ENCODE results near the gene CACNB4. TPM values are rescaled to one million over a fixed set of nuclear protein-coding genes. Genes with fewer than 3 reads are reported as not detected.

The CACNB4 gene
- total RNA-seq, 1 experiment from 2014 or later, result 2.0 TPM

- intact Hi-C loops (cut with micrococcal nuclease), result no loop called here
- Histone ChIP-seq H3K4me2 (ENCODE audit: low read length) (no peak overlapping the region), H3K36me3 (ENCODE audit: control insufficient read depth in 1 of 2, insufficient read depth in 2 of 2, low read length in 2 of 2) (no peaks in the 10 kb centered on the region), H3K27me3 (ENCODE audit: insufficient read depth, low read length) (no peaks in the 10 kb centered on the region), H3K27ac (ENCODE audit: low read depth, low read length) (no peak overlapping the region), H3K4me1 (ENCODE audit: control insufficient read depth in 1 of 2, insufficient read depth in 2 of 2, low read length in 2 of 2) (no peaks in the 10 kb centered on the region), H2AFZ (ENCODE audit: low read depth, low read length, poor library complexity, severe bottlenecking) (no peak overlapping the region), H4K20me1 (ENCODE audit: insufficient read depth) (no peaks in the 10 kb centered on the region), H3K4me3 (replicated peaks in 1 of 2; ENCODE audit: low read depth in 1 of 2, low read length in 2 of 2) (no peak overlapping the region), H3K9ac (ENCODE audit: low read length) (no peak overlapping the region), H3K9me2 (ENCODE audit: insufficient read depth) (no peaks in the 10 kb centered on the region), H3K9me3 (ENCODE audit: control insufficient read depth in 1 of 2, insufficient read depth in 1 of 2, low read depth in 1 of 2, low read length in 2 of 2) (no peaks in the 10 kb centered on the region), H3K79me2 (ENCODE audit: insufficient read depth, low read length) (no peaks in the 10 kb centered on the region)
- ATAC-seq, result no peak
- no TSS peak for BruUV-seq (replicated peaks)
- ChIA-PET CTCF (no interaction called here), POLR2A (no interaction called here), RAD21 (ENCODE audit: low non-redundant PET in 1 of 2, low total read pairs in 2 of 2, uncharacterized antibody in 2 of 2, unreplicated experiment in 2 of 2) (no interaction called here)
- no peak for TF ChIP-seq EGR1 (IDR thresholded peaks at IDR 0.05; ENCODE audit: low read depth)
- TF ChIP-seq CTCF (IDR thresholded peaks at IDR 0.05 in 2 of 3, conservative IDR thresholded peaks at IDR 0.05 in 1 of 3; ENCODE audit: borderline replicate concordance in 1 of 3, insufficient read depth in 1 of 3, low read depth in 2 of 3, low read length in 2 of 3), result no peak
- no peak for TF ChIP-seq POLR2A (IDR thresholded peaks at IDR 0.05; ENCODE audit: borderline replicate concordance, extremely low read depth, insufficient read depth, insufficient read length)
- TF ChIP-seq CEBPB (IDR thresholded peaks at IDR 0.05; ENCODE audit: low read depth), result no peak
- no peak for TF ChIP-seq ZNF274 (IDR thresholded peaks at IDR 0.05; ENCODE audit: low read depth, low read length)
- DNase-seq (ENCODE audit: low read depth, low spot score), result no peak
Measured at GRCh38 chr2:151857650-151858049, 241.2 kb downstream of the CACNB4 start.

GRCh38 chr2:151855111-151855510, 243.7 kb downstream of the CACNB4 start:
- no TSS peak for BruUV-seq (replicated peaks)

More at GRCh38 chr2:151855111-151855510, 243.7 kb downstream of the CACNB4 start:
- ChIA-PET CTCF (no interaction called here), RAD21 (ENCODE audit: low non-redundant PET in 1 of 2, low total read pairs in 2 of 2, uncharacterized antibody in 2 of 2, unreplicated experiment in 2 of 2) (no interaction called here), POLR2A (no interaction called here)
- no peaks in the 10 kb centered on the region for H4K20me1 ChIP-seq (ENCODE audit: insufficient read depth)
- H2AFZ ChIP-seq (ENCODE audit: low read depth, low read length, poor library complexity, severe bottlenecking), result no peak overlapping the region
- H3K4me3 ChIP-seq (replicated peaks in 1 of 2; ENCODE audit: low read depth in 1 of 2, low read length in 2 of 2), result no peak overlapping the region
- H3K79me2 ChIP-seq (ENCODE audit: insufficient read depth, low read length), result no peaks in the 10 kb centered on the region
- H3K9me2 ChIP-seq (ENCODE audit: insufficient read depth), result no peaks in the 10 kb centered on the region
- H3K4me1 ChIP-seq (ENCODE audit: control insufficient read depth in 1 of 2, insufficient read depth in 2 of 2, low read length in 2 of 2), result no peaks in the 10 kb centered on the region
- H3K9me3 ChIP-seq (ENCODE audit: control insufficient read depth in 1 of 2, insufficient read depth in 1 of 2, low read depth in 1 of 2, low read length in 2 of 2), result no peaks in the 10 kb centered on the region
- H3K27ac ChIP-seq (ENCODE audit: low read depth, low read length), result no peak overlapping the region
- intact Hi-C loops (cut with micrococcal nuclease), result no loop called here
- H3K36me3 ChIP-seq (ENCODE audit: control insufficient read depth in 1 of 2, insufficient read depth in 2 of 2, low read length in 2 of 2), result no peaks in the 10 kb centered on the region
- ATAC-seq, result no peak
- no peak overlapping the region for H3K4me2 ChIP-seq (ENCODE audit: low read length)
- no peak overlapping the region for H3K9ac ChIP-seq (ENCODE audit: low read length)
- H3K27me3 ChIP-seq (ENCODE audit: insufficient read depth, low read length), result no peaks in the 10 kb centered on the region
- no peak for DNase-seq (ENCODE audit: low read depth, low spot score)
- TF ChIP-seq CEBPB (IDR thresholded peaks at IDR 0.05; ENCODE audit: low read depth) (no peak), SRF (IDR thresholded peaks at IDR 0.05; ENCODE audit: low read depth) (no peak), RAD21 (IDR thresholded peaks at IDR 0.05; ENCODE audit: low read depth) (no peak)

Measured in HCT116 (cell line).